Neuron (in vitro differentiated cells): ENCODE data around the gene DSCAM.

Source experiments
- H2AFZ ChIP-seq: one replicate; pipeline ENCODE4 v1.6.1; 2013; ENCODE audit warnings: low read depth, mild to moderate bottlenecking, inconsistent platforms, low read length, moderate library complexity
- H3K27me3 ChIP-seq: one replicate; pipeline ENCODE4 v1.6.1; 2013; ENCODE audit warnings: low read length; ENCODE audit not compliant: insufficient read depth
- H3K36me3 ChIP-seq: one replicate; pipeline ENCODE4 v1.6.1; 2013; ENCODE audit warnings: low read length; ENCODE audit not compliant: insufficient read depth
- H3K4me1 ChIP-seq: one replicate; pipeline ENCODE4 v1.6.1; 2013; ENCODE audit warnings: low read length; ENCODE audit not compliant: insufficient read depth
- H3K4me3 ChIP-seq: 2 replicates; pipeline ENCODE4 v1.5.1; 2013; ENCODE audit warnings: mild to moderate bottlenecking, low read length, moderate library complexity
- H3K9me3 ChIP-seq: one replicate; pipeline ENCODE4 v1.6.1; 2013; ENCODE audit warnings: low read length

DSCAM gene

GRCh38 chr21:40231979-40232378, 615.0 kb downstream of the DSCAM start:
- no peaks in the 10 kb centered on the region for H3K9me3 ChIP-seq
- no peak overlapping the region for H2AFZ ChIP-seq
- no peaks in the 10 kb centered on the region for H3K36me3 ChIP-seq
- no peaks in the 10 kb centered on the region for H3K27me3 ChIP-seq
- no peaks in the 10 kb centered on the region for H3K4me1 ChIP-seq
- no peak overlapping the region for H3K4me3 ChIP-seq

GRCh38 chr21:40227096-40227495, 619.9 kb downstream of the DSCAM start:
- Histone ChIP-seq H2AFZ (no peak overlapping the region), H3K27me3 (peaks cover 3% of the 10 kb centered on the region), H3K36me3 (no peaks in the 10 kb centered on the region), H3K4me3 (no peak overlapping the region), H3K9me3 (no peaks in the 10 kb centered on the region), H3K4me1 (no peaks in the 10 kb centered on the region)

- H3K9me3 ChIP-seq, result no peaks in the 10 kb centered on the region
- H2AFZ ChIP-seq, result no peak overlapping the region
- no peaks in the 10 kb centered on the region for H3K36me3 ChIP-seq
Measured at GRCh38 chr21:40215941-40216340, 631.0 kb downstream of the DSCAM start.

DNA sequence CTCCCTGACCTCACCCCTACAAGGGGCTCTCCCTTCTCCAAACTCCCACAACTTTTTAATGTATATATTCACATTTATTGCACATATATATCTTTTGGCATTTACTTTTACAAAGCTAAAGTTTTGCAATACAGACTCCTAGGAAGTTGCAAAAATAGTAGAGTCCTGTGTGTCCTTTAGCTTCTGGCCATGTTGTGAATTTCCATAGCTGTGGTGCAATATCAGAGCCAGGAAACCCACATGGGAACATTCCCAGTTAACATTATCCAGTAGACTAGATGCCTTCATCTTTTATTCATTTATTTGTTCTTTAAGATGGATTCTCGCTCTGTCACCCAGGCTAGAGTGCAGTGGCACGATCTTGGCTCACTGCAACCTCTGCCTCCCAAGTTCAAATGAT, 636.7 kb downstream of the DSCAM start:
- Histone ChIP-seq H3K4me3 (no peak overlapping the region), H3K27me3 (no peaks in the 10 kb centered on the region), H2AFZ (no peak overlapping the region), H3K36me3 (no peaks in the 10 kb centered on the region), H3K4me1 (peaks cover 15% of the 10 kb centered on the region), H3K9me3 (no peaks in the 10 kb centered on the region)

More at GRCh38 chr21:40215941-40216340, 631.0 kb downstream of the DSCAM start:
- H3K4me1 ChIP-seq, result no peaks in the 10 kb centered on the region
- H3K4me3 ChIP-seq, result no peak overlapping the region
- no peaks in the 10 kb centered on the region for H3K27me3 ChIP-seq

- no peak overlapping the region for H3K4me3 ChIP-seq
- no peak overlapping the region for H2AFZ ChIP-seq
- no peaks in the 10 kb centered on the region for H3K9me3 ChIP-seq
- H3K27me3 ChIP-seq, result no peaks in the 10 kb centered on the region
- peaks cover 15% of the 10 kb centered on the region for H3K4me1 ChIP-seq
- H3K36me3 ChIP-seq, result no peaks in the 10 kb centered on the region
Measured at GRCh38 chr21:40208948-40209345, 638.0 kb downstream of the DSCAM start.

GRCh38 chr21:40208206-40208947, 638.6 kb downstream of the DSCAM start:
- no peaks in the 10 kb centered on the region for H3K27me3 ChIP-seq
- no peak overlapping the region for H3K4me3 ChIP-seq
- H3K9me3 ChIP-seq, result no peaks in the 10 kb centered on the region
- peaks cover 15% of the 10 kb centered on the region for H3K4me1 ChIP-seq
- no peaks in the 10 kb centered on the region for H3K36me3 ChIP-seq
- no peak overlapping the region for H2AFZ ChIP-seq

DNA sequence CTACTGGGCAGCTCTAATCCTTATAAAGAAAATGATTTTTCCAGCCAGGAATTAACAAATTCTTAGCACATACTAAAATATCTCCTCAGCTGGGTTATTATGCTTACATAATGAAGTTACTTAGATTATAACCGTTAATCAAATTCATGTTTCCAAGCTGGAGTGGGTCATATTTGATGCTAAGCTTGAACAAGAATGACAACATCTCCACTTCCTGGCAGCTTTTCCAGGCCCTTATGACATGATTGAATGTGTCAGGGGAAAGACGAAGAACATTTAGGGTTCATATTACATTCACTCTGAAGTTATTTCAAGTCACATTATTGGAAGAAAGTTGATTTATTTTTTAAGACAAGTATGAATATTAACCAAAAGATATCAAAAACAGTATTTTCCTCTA, 646.0 kb downstream of the DSCAM start:
- H2AFZ ChIP-seq, result no peak overlapping the region
- H3K4me3 ChIP-seq, result no peak overlapping the region
- H3K27me3 ChIP-seq, result no peaks in the 10 kb centered on the region
- no peaks in the 10 kb centered on the region for H3K4me1 ChIP-seq
- H3K36me3 ChIP-seq, result no peaks in the 10 kb centered on the region
- no peaks in the 10 kb centered on the region for H3K9me3 ChIP-seq

- H2AFZ ChIP-seq, result no peak overlapping the region
- H3K36me3 ChIP-seq, result no peaks in the 10 kb centered on the region
- H3K4me1 ChIP-seq, result no peaks in the 10 kb centered on the region
- H3K4me3 ChIP-seq, result no peak overlapping the region
- no peaks in the 10 kb centered on the region for H3K27me3 ChIP-seq
- H3K9me3 ChIP-seq, result no peaks in the 10 kb centered on the region
Measured at GRCh38 chr21:40200126-40200525, 646.8 kb downstream of the DSCAM start.

DNA sequence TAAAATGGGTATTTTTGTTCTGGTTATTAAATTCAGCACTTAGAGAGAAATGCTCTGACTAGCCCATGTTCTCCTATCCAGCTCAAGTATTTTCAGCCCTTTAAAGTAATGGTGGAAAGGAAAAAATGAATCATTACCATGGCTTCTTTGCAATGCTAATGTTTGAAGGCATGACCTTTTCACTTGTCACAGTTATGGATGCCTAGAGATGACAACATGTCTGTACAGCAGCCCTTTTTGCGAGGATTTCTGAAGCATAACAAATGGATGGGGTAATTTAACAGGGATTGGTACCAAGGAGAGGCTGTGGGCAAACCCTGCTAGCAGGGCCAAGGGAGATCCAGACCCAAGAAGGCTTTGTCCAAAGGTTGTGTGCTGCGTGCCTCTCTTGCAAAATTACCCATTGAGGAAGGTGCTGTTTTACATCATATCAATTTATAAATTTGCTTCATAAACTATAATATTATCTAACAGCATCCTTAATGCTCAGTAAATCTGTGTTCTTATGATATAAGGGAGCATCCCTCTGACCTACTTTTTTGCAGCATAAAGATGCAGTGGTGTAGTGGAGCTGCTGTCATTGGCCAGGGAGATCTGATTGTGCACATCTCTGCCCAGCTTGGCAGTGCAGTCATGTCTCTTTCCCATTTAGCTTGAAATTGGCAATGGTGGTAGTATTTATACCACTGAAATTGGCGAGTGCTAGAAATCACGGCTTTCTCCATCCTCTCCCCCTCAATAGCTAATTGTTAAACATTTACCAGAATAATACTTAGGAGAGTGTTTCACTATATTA, 652.6 kb downstream of the DSCAM start:
- no peaks in the 10 kb centered on the region for H3K9me3 ChIP-seq
- no peaks in the 10 kb centered on the region for H3K27me3 ChIP-seq
- H2AFZ ChIP-seq, result no peak overlapping the region
- no peaks in the 10 kb centered on the region for H3K4me1 ChIP-seq
- no peak overlapping the region for H3K4me3 ChIP-seq
- H3K36me3 ChIP-seq, result no peaks in the 10 kb centered on the region

GRCh38 chr21:40191616-40192015, 655.3 kb downstream of the DSCAM start:
- no peaks in the 10 kb centered on the region for H3K36me3 ChIP-seq
- H3K4me3 ChIP-seq, result no peak overlapping the region
- no peaks in the 10 kb centered on the region for H3K9me3 ChIP-seq
- no peaks in the 10 kb centered on the region for H3K4me1 ChIP-seq
- no peak overlapping the region for H2AFZ ChIP-seq
- no peaks in the 10 kb centered on the region for H3K27me3 ChIP-seq

- Histone ChIP-seq H3K4me1 (no peaks in the 10 kb centered on the region), H3K36me3 (no peaks in the 10 kb centered on the region), H3K4me3 (no peak overlapping the region), H3K9me3 (no peaks in the 10 kb centered on the region), H2AFZ (no peak overlapping the region), H3K27me3 (no peaks in the 10 kb centered on the region)
Measured at GRCh38 chr21:40191196-40191595, 655.8 kb downstream of the DSCAM start.

- Histone ChIP-seq H3K9me3 (no peaks in the 10 kb centered on the region), H3K27me3 (no peaks in the 10 kb centered on the region), H3K4me1 (no peaks in the 10 kb centered on the region), H3K4me3 (no peak overlapping the region), H2AFZ (no peak overlapping the region), H3K36me3 (no peaks in the 10 kb centered on the region)
Measured at GRCh38 chr21:40187946-40188654, 658.9 kb downstream of the DSCAM start.

DNA sequence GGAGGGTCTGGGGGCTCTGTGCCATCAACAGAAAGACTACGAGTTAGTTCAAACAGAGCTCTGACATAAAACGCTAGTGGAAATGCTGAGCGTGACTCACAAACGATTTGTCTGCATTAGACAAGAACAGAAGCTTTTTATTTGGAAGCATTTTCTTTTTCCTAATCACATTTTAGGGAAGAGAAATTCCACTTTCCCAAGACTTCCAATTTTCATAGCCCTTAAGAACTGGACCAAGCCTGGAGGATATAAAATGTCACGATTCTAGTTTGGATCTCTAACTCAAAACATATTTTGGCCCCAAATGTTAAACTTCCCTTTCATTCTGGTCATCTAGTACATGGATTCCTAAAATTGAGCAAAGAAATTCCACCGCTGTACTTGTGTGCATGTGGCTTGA, 659.7 kb downstream of the DSCAM start:
- Histone ChIP-seq H3K4me1 (no peaks in the 10 kb centered on the region), H3K9me3 (no peaks in the 10 kb centered on the region), H3K4me3 (no peak overlapping the region), H2AFZ (no peak overlapping the region), H3K36me3 (no peaks in the 10 kb centered on the region), H3K27me3 (no peaks in the 10 kb centered on the region)
